Measurements from ENCODE around the gene WWP2.

Gene WWP2

GRCh38 chr16:69859105-69859989 lies 97.2 kb downstream of the WWP2 start:
- Histone ChIP-seq H3K9ac (ENCODE audit: insufficient read length) (no peak overlapping the region), H3K27ac (no peak overlapping the region), H3K9me3 (ENCODE audit: low read depth, low read length) (no peaks in the 10 kb centered on the region), H3K4me3 (no peak overlapping the region), H3K36me3 (ENCODE audit: insufficient read depth, low read length) (no peaks in the 10 kb centered on the region)
- no peak for DNase-seq (ENCODE audit: low read depth, low spot score)
- no peak for TF ChIP-seq POLR2AphosphoS5 (IDR thresholded peaks at IDR 0.05; ENCODE audit: borderline replicate concordance, low read depth, low read length)
- no peak for TF ChIP-seq FOXP2 (optimal IDR thresholded peaks at IDR 0.05; ENCODE audit: control extremely low read depth, extremely low read length, insufficient read depth)
- no peak for TF ChIP-seq EZH2 (IDR thresholded peaks at IDR 0.05)

- Histone ChIP-seq H3K4me3 (no peak overlapping the region), H3K36me3 (ENCODE audit: insufficient read depth, low read length) (no peaks in the 10 kb centered on the region), H3K9me3 (ENCODE audit: low read depth, low read length) (no peaks in the 10 kb centered on the region), H3K9ac (ENCODE audit: insufficient read length) (no peak overlapping the region), H3K27ac (no peak overlapping the region)
- TF ChIP-seq EZH2 (IDR thresholded peaks at IDR 0.05) = no peak
- TF ChIP-seq POLR2AphosphoS5 (IDR thresholded peaks at IDR 0.05; ENCODE audit: borderline replicate concordance, low read depth, low read length) = no peak
- no peak for TF ChIP-seq FOXP2 (optimal IDR thresholded peaks at IDR 0.05; ENCODE audit: control extremely low read depth, extremely low read length, insufficient read depth)
- DNase-seq (ENCODE audit: low read depth, low spot score) = no peak
Measured at GRCh38 chr16:69860233-69861231, 98.4 kb downstream of the WWP2 start.

- Histone ChIP-seq H3K36me3 (ENCODE audit: insufficient read depth, low read length) (no peaks in the 10 kb centered on the region), H3K9ac (ENCODE audit: insufficient read length) (no peak overlapping the region), H3K9me3 (ENCODE audit: low read depth, low read length) (no peaks in the 10 kb centered on the region), H3K4me3 (no peak overlapping the region), H3K27ac (no peak overlapping the region)
- TF ChIP-seq POLR2AphosphoS5 (IDR thresholded peaks at IDR 0.05; ENCODE audit: borderline replicate concordance, low read depth, low read length) = no peak
- TF ChIP-seq FOXP2 (optimal IDR thresholded peaks at IDR 0.05; ENCODE audit: control extremely low read depth, extremely low read length, insufficient read depth) = no peak
- no peak for TF ChIP-seq EZH2 (IDR thresholded peaks at IDR 0.05)
- no peak for DNase-seq (ENCODE audit: low read depth, low spot score)
Measured at GRCh38 chr16:69861292-69862030, 99.3 kb downstream of the WWP2 start.

- no peak for DNase-seq (ENCODE audit: low read depth, low spot score)
- H3K9ac ChIP-seq (ENCODE audit: insufficient read length) = no peak overlapping the region
- no peak for TF ChIP-seq FOXP2 (optimal IDR thresholded peaks at IDR 0.05; ENCODE audit: control extremely low read depth, extremely low read length, insufficient read depth)
- no peak for TF ChIP-seq EZH2 (IDR thresholded peaks at IDR 0.05)
- TF ChIP-seq POLR2AphosphoS5 (IDR thresholded peaks at IDR 0.05; ENCODE audit: borderline replicate concordance, low read depth, low read length) = no peak
- no peak overlapping the region for H3K27ac ChIP-seq
- no peaks in the 10 kb centered on the region for H3K36me3 ChIP-seq (ENCODE audit: insufficient read depth, low read length)
- H3K4me3 ChIP-seq = no peak overlapping the region
- H3K9me3 ChIP-seq (ENCODE audit: low read depth, low read length) = no peaks in the 10 kb centered on the region
Measured at GRCh38 chr16:69863401-69864281, 101.5 kb downstream of the WWP2 start.

- no peak for DNase-seq (ENCODE audit: low read depth, low spot score)
- TF ChIP-seq POLR2AphosphoS5 (IDR thresholded peaks at IDR 0.05; ENCODE audit: borderline replicate concordance, low read depth, low read length) (no peak), EZH2 (IDR thresholded peaks at IDR 0.05) (no peak), FOXP2 (optimal IDR thresholded peaks at IDR 0.05; ENCODE audit: control extremely low read depth, extremely low read length, insufficient read depth) (no peak)
- Histone ChIP-seq H3K4me3 (no peak overlapping the region), H3K36me3 (ENCODE audit: insufficient read depth, low read length) (no peaks in the 10 kb centered on the region), H3K27ac (no peak overlapping the region), H3K9ac (ENCODE audit: insufficient read length) (no peak overlapping the region), H3K9me3 (ENCODE audit: low read depth, low read length) (no peaks in the 10 kb centered on the region)
Measured at GRCh38 chr16:69865701-69866100, 103.6 kb downstream of the WWP2 start.

- H3K4me3 ChIP-seq = no peak overlapping the region
- TF ChIP-seq EZH2 (IDR thresholded peaks at IDR 0.05) = no peak
- TF ChIP-seq POLR2AphosphoS5 (IDR thresholded peaks at IDR 0.05; ENCODE audit: borderline replicate concordance, low read depth, low read length) = no peak
- no peak for TF ChIP-seq FOXP2 (optimal IDR thresholded peaks at IDR 0.05; ENCODE audit: control extremely low read depth, extremely low read length, insufficient read depth)
- no peak overlapping the region for H3K9ac ChIP-seq (ENCODE audit: insufficient read length)
- DNase-seq (ENCODE audit: low read depth, low spot score) = no peak
- H3K36me3 ChIP-seq (ENCODE audit: insufficient read depth, low read length) = no peaks in the 10 kb centered on the region
- H3K27ac ChIP-seq = no peak overlapping the region
- no peaks in the 10 kb centered on the region for H3K9me3 ChIP-seq (ENCODE audit: low read depth, low read length)
Measured at GRCh38 chr16:69867784-69868560, 105.8 kb downstream of the WWP2 start.

All from SK-N-MC (cell line).